Colonic mucosa (tissue), 4 donors: ENCODE results near the gene HMG20A. TPM values are rescaled to one million over a fixed set of nuclear protein-coding genes. Genes with fewer than 3 reads are reported as not detected.

Source experiments
- DNase-seq: peaks from one replicate; pipeline ENCODE4 v3.0.0-alpha.2; 2020
- H3K27ac ChIP-seq: fragments of 200-600 bp; one replicate; pipeline ENCODE4 v1.8.0; 2021
- H3K27me3 ChIP-seq: fragments of 200-600 bp; one replicate; pipeline ENCODE4 v1.8.0; 2021
- H3K36me3 ChIP-seq: fragments of 200-600 bp; one replicate; pipeline ENCODE4 v1.8.0; 2021
- H3K4me1 ChIP-seq: fragments of 200-600 bp; one replicate; pipeline ENCODE4 v1.8.0; 2021; ENCODE audit warnings: mild to moderate bottlenecking
- H3K4me3 ChIP-seq: fragments of 200-600 bp; one replicate; pipeline ENCODE4 v1.8.0; 2021
- H3K9ac ChIP-seq, 2 donors: one replicate each; pipeline ENCODE4 v1.7.0; 2013; ENCODE audit warnings: control low read depth in 2 of 2, low read depth in 2 of 2, low read length in 2 of 2
- H3K9me3 ChIP-seq: fragments of 200-600 bp; one replicate; pipeline ENCODE4 v1.8.0; 2021
- CTCF ChIP-seq: fragments of 200-600 bp; IDR thresholded peaks from one replicate; pipeline ENCODE4 v1.8.0; 2022; ENCODE audit warnings: antibody characterized with exemption, mild to moderate bottlenecking
- intact Hi-C: fragments of 100-400 bp; cut with DNase I; formaldehyde crosslinking; loops from one replicate; pipeline ENCODE4 v1.14.1; 2022
- total RNA-seq, 2 donors: library from RNA; stranded (reverse); fragmentation: NEBNext Ultra II Directional in 1 of 2; extraction: Animal tissue kit (Norgen Biotek cat#: 25700) in 1 of 2; gene quantifications; one replicate each; pipeline ENCODE4 v1.2.1, GENCODE V29; 2021
- donor health status: healthy.
- donor health status: DM: no; HTN: no; CAD: no.
- donor health status: DM: no; HTN: no; CAD: no.

Gene HMG20A
- total RNA-seq, 2 donors from 2014 or later, result 32.9 to 37.1 TPM

GRCh38 chr15:77476995-77477394 lies 56.3 kb downstream of the HMG20A start:
- intact Hi-C loops, result no loop called here
- DNase-seq, result no peak
- Histone ChIP-seq H3K4me1 (no peaks in the 10 kb centered on the region), H3K36me3 (no peaks in the 10 kb centered on the region), H3K4me3 (no peak overlapping the region), H3K27ac (no peak overlapping the region), H3K9me3 (no peaks in the 10 kb centered on the region), H3K9ac (no peak overlapping the region), H3K27me3 (no peaks in the 10 kb centered on the region)
- no peak for TF ChIP-seq CTCF

- no peak for TF ChIP-seq CTCF
- Histone ChIP-seq H3K4me1 (no peaks in the 10 kb centered on the region), H3K9ac (no peak overlapping the region), H3K4me3 (no peak overlapping the region), H3K36me3 (no peaks in the 10 kb centered on the region), H3K9me3 (no peaks in the 10 kb centered on the region), H3K27me3 (no peaks in the 10 kb centered on the region), H3K27ac (no peak overlapping the region)
- intact Hi-C loops, result no loop called here
- DNase-seq, result no peak
Measured at GRCh38 chr15:77478051-77478450, 57.4 kb downstream of the HMG20A start.

GRCh38 chr15:77479015-77479414 lies 58.3 kb downstream of the HMG20A start:
- H3K4me1 ChIP-seq, result no peaks in the 10 kb centered on the region
- no peak overlapping the region for H3K4me3 ChIP-seq
- H3K27me3 ChIP-seq, result no peaks in the 10 kb centered on the region
- no peaks in the 10 kb centered on the region for H3K9me3 ChIP-seq
- intact Hi-C loops, result no loop called here
- peaks cover 3% of the 10 kb centered on the region for H3K36me3 ChIP-seq
- no peak for TF ChIP-seq CTCF
- DNase-seq, result no peak
- no peak overlapping the region for H3K27ac ChIP-seq
- H3K9ac ChIP-seq, result no peak overlapping the region

GRCh38 chr15:77480859-77481633 lies 60.4 kb downstream of the HMG20A start:
- Histone ChIP-seq H3K4me3 (no peak overlapping the region), H3K36me3 (peaks cover 3% of the 10 kb centered on the region), H3K9ac (no peak overlapping the region), H3K27ac (no peak overlapping the region), H3K27me3 (no peaks in the 10 kb centered on the region), H3K9me3 (no peaks in the 10 kb centered on the region), H3K4me1 (no peaks in the 10 kb centered on the region)
- no peak for TF ChIP-seq CTCF
- intact Hi-C loops, result no loop called here
- no peak for DNase-seq

GRCh38 chr15:77481670-77482069 lies 61.0 kb downstream of the HMG20A start:
- H3K36me3 ChIP-seq, result peaks cover 3% of the 10 kb centered on the region
- no peak overlapping the region for H3K9ac ChIP-seq
- no peak for DNase-seq
- no peaks in the 10 kb centered on the region for H3K4me1 ChIP-seq
- H3K27ac ChIP-seq, result no peak overlapping the region
- H3K27me3 ChIP-seq, result no peaks in the 10 kb centered on the region
- no peak for TF ChIP-seq CTCF
- no peak overlapping the region for H3K4me3 ChIP-seq
- H3K9me3 ChIP-seq, result no peaks in the 10 kb centered on the region
- intact Hi-C loops, result no loop called here
